HL-60/S4 (cell line): Measurements from ENCODE around the gene SLC5A6.
"Not testable (repeated sequence)": the region's sequence is repeated elsewhere in the genome, so short reads cannot be mapped to it uniquely, and the experiment has no call there.

ENCODE experiments used
- in situ Hi-C: fragments of 300-500 bp; cut with MboI; formaldehyde crosslinking; loops from 2 replicates; pipeline ENCODE4 v1.14.3; 2022; ENCODE audit warnings: low sequenced_read_pairs

Gene SLC5A6

GRCh38 chr2:27177441-27178351, 34.4 kb downstream of the SLC5A6 start:
- in situ Hi-C loops = no loop called here

- in situ Hi-C loops = not testable (repeated sequence)
Measured at GRCh38 chr2:27175781-27176180, 36.3 kb downstream of the SLC5A6 start.

- in situ Hi-C loops = no loop called here
Measured at GRCh38 chr2:27175330-27175729, 36.7 kb downstream of the SLC5A6 start.

GRCh38 chr2:27174638-27175037, 37.4 kb downstream of the SLC5A6 start:
- in situ Hi-C loops = no loop called here

- in situ Hi-C loops = no loop called here
Measured at GRCh38 chr2:27171351-27171848, 40.7 kb downstream of the SLC5A6 start.

- in situ Hi-C loops = no loop called here
Measured at GRCh38 chr2:27170581-27171337, 41.3 kb downstream of the SLC5A6 start.

- in situ Hi-C loops = no loop called here
Measured at GRCh38 chr2:27164960-27165763, 46.9 kb downstream of the SLC5A6 start.

- in situ Hi-C loops = no loop called here
Measured at GRCh38 chr2:27162151-27163121, 49.6 kb downstream of the SLC5A6 start.

GRCh38 chr2:27160191-27160590, 51.9 kb downstream of the SLC5A6 start:
- in situ Hi-C loops = no loop called here

- in situ Hi-C loops = no loop called here
Measured at GRCh38 chr2:27159271-27159670, 52.8 kb downstream of the SLC5A6 start.

- in situ Hi-C loops = no loop called here
Measured at GRCh38 chr2:27158468-27158867, 53.6 kb downstream of the SLC5A6 start.

GRCh38 chr2:27155069-27155520, 57.0 kb downstream of the SLC5A6 start:
- in situ Hi-C loops = no loop called here

GRCh38 chr2:27154488-27154887, 57.6 kb downstream of the SLC5A6 start:
- in situ Hi-C loops = no loop called here

GRCh38 chr2:27152796-27153464, 59.1 kb downstream of the SLC5A6 start:
- in situ Hi-C loops = no loop called here

- in situ Hi-C loops = no loop called here
Measured at GRCh38 chr2:27152102-27152795, 59.8 kb downstream of the SLC5A6 start.

- in situ Hi-C loops = no loop called here
Measured at GRCh38 chr2:27150639-27151230, 61.3 kb downstream of the SLC5A6 start.
